GM12878 (cell line): Measurements from ENCODE around the gene RPS27L. TPM values are rescaled to one million over a fixed set of nuclear protein-coding genes. Genes with fewer than 3 reads are reported as not detected.
A peak's percentile ranks its signal among the peaks of the same experiment; 100 is the strongest.

Source experiments
- ATAC-seq: fragments of 200-7000 bp; cut with Tn5 transposase; 3 replicates; pipeline ENCODE4 v1.9.1; 2020; ENCODE audit warnings: mild to moderate bottlenecking, moderate library complexity
- BruUV-seq: library from RNA; stranded (reverse); fragments of 400-500 nt; replicated peaks from 2 replicates; lab custom pipeline; 2021; lab: Mats Ljungman, UMichigan
- CTCF ChIA-PET: fragments of 300-600 bp; sonication (Branson Sonifier 250); formaldehyde crosslinking; extraction: SDS; loops from one replicate; lab custom pipeline; 2021; ENCODE audit warnings: inconsistent platforms; lab: Yijun Ruan, JAX
- POLR2A ChIA-PET: fragments of 350-600 bp; formaldehyde crosslinking; extraction: SDS; loops from one replicate; lab custom pipeline; 2021; ENCODE audit warnings: inconsistent platforms; lab: Charles Lee
- RAD21 ChIA-PET: fragments of 300-600 bp; sonication (Branson Sonifier 250); formaldehyde crosslinking; loops from one replicate; lab custom pipeline; 2023; ENCODE audit warnings: antibody characterized with exemption; ENCODE audit not compliant: unreplicated experiment; lab: Charles Lee
- SMC1A ChIA-PET: fragments of 300-600 bp; sonication (Branson Sonifier 250); formaldehyde crosslinking; loops from one replicate; lab custom pipeline; 2023; ENCODE audit not compliant: unreplicated experiment, uncharacterized antibody; lab: Charles Lee
- DNase-seq: peaks from one replicate; pipeline ENCODE4 v3.0.0-alpha.2; 2011; ENCODE audit warnings: low read depth, low spot score
- FAIRE-seq: peaks from 3 replicates; lab custom pipeline; 2011; peaks lifted over from hg19 to GRCh38; lab: Jason Lieb, UNC
- H2AFZ ChIP-seq: 2 replicates; pipeline ENCODE4 v1.6.0; 2011; ENCODE audit warnings: low read depth, low read length, control low read depth; ENCODE audit not compliant: control insufficient read depth
- H3K27ac ChIP-seq: 2 replicates; pipeline ENCODE4 v1.5.1; 2011; ENCODE audit warnings: control low read depth; ENCODE audit not compliant: control insufficient read depth, insufficient read depth
- H3K27me3 ChIP-seq, 2 experiments: replicated peaks in 1 of 2; 2 replicates each; pipeline versions ENCODE4 v1.6.0 to v1.6.1; 2011; ENCODE audit warnings: low read length in 1 of 2; ENCODE audit not compliant: control insufficient read depth in 2 of 2, insufficient read depth in 2 of 2
- H3K36me3 ChIP-seq, 2 experiments: 2 replicates each; pipeline ENCODE4 v1.5.1; 2011; ENCODE audit warnings: low read length in 1 of 2; ENCODE audit not compliant: control insufficient read depth in 2 of 2, insufficient read depth in 2 of 2
- H3K4me1 ChIP-seq: 2 replicates; pipeline ENCODE4 v1.6.1; 2011; ENCODE audit warnings: mild to moderate bottlenecking, low read length, moderate library complexity, mixed read lengths; ENCODE audit not compliant: control insufficient read depth, insufficient read depth
- H3K4me2 ChIP-seq: 2 replicates; pipeline ENCODE4 v1.6.0; 2011; ENCODE audit warnings: control low read depth; ENCODE audit not compliant: control insufficient read depth, insufficient read depth
- H3K4me3 ChIP-seq: fragments of 200-600 bp; sonication (generic); 2 replicates; pipeline ENCODE4 v1.5.1; 2016
- H3K79me2 ChIP-seq: 2 replicates; pipeline ENCODE4 v1.6.0; 2011; ENCODE audit warnings: low read length; ENCODE audit not compliant: control insufficient read depth, insufficient read depth
- H3K9ac ChIP-seq: 2 replicates; pipeline ENCODE4 v1.8.0; 2011; ENCODE audit warnings: low read length, control low read depth, mixed read lengths; ENCODE audit not compliant: control insufficient read depth, insufficient read depth
- H3K9me3 ChIP-seq: replicated peaks from 3 replicates; pipeline ENCODE4 v1.5.1; 2011; ENCODE audit warnings: mild to moderate bottlenecking, low read length; ENCODE audit not compliant: control insufficient read depth, insufficient read depth
- H4K20me1 ChIP-seq: 2 replicates; pipeline ENCODE4 v1.6.0; 2011; ENCODE audit not compliant: control insufficient read depth, insufficient read depth
- ASH2L ChIP-seq: fragments of 300-600, 200-600 bp; sonication (generic); IDR thresholded peaks from 2 replicates; pipeline ENCODE4 v1.6.1; 2017; ENCODE audit warnings: low read depth, mild to moderate bottlenecking, borderline replicate concordance
- ATF7 ChIP-seq: fragments of 450-650 bp; IDR thresholded peaks from 2 replicates; pipeline ENCODE4 v1.6.1; 2016; ENCODE audit warnings: low read depth, mild to moderate bottlenecking
- BCL11A ChIP-seq: IDR thresholded peaks from 2 replicates; pipeline ENCODE4 v1.6.1; 2011; ENCODE audit warnings: low read depth, low read length
- BHLHE40 ChIP-seq, 2 experiments: fragments of 450-650 bp in 1 of 2; IDR thresholded peaks; 2 replicates each; pipeline ENCODE4 v1.6.1; 2011 to 2017; ENCODE audit warnings: low read depth in 2 of 2, borderline replicate concordance in 1 of 2, improper control_type of control experiment in 1 of 2, low read length in 1 of 2, mild to moderate bottlenecking in 1 of 2
- CHD4 ChIP-seq: fragments of 200-600 bp; sonication (generic); IDR thresholded peaks from 2 replicates; pipeline ENCODE4 v1.6.1; 2016; ENCODE audit warnings: mild to moderate bottlenecking
- ELK1 ChIP-seq: IDR thresholded peaks from 2 replicates; pipeline ENCODE4 v1.6.1; 2012; ENCODE audit warnings: low read depth, low read length, improper control_type of control experiment
- HSF1 ChIP-seq: fragments of 150-350 bp; IDR thresholded peaks from 2 replicates; pipeline ENCODE4 v1.6.1; 2014; ENCODE audit warnings: mild to moderate bottlenecking, low read depth, low read length
- IRF3 ChIP-seq: fragments of 450-650 bp; IDR thresholded peaks from 2 replicates; pipeline ENCODE4 v1.6.1; 2014; ENCODE audit warnings: mild to moderate bottlenecking
- IRF4 ChIP-seq: IDR thresholded peaks from 2 replicates; pipeline ENCODE4 v1.6.1; 2011; ENCODE audit warnings: low read depth, low read length
- IRF5 ChIP-seq: fragments of 450-650 bp; IDR thresholded peaks from 2 replicates; pipeline ENCODE4 v1.6.1; 2017; ENCODE audit warnings: borderline replicate concordance
- PAX8 ChIP-seq: fragments of 450-650 bp; IDR thresholded peaks from 2 replicates; pipeline ENCODE4 v1.6.1; 2017; ENCODE audit warnings: mild to moderate bottlenecking, moderate library complexity
- PML ChIP-seq: IDR thresholded peaks from 2 replicates; pipeline ENCODE4 v1.6.1; 2012; ENCODE audit warnings: low read length, inconsistent platforms
- POLR2A ChIP-seq: IDR thresholded peaks from 2 replicates; pipeline ENCODE4 v1.6.1; 2011; ENCODE audit warnings: low read depth, mild to moderate bottlenecking, low read length
- RFX5 ChIP-seq: IDR thresholded peaks from 2 replicates; pipeline ENCODE4 v1.6.1; 2011; ENCODE audit warnings: low read depth, low read length, improper control_type of control experiment
- SP1 ChIP-seq: IDR thresholded peaks from one replicate; pipeline ENCODE4 v1.6.1; 2011; ENCODE audit warnings: low read depth, low read length
- SPI1 ChIP-seq: IDR thresholded peaks from 2 replicates; pipeline ENCODE4 v1.6.1; 2011; ENCODE audit warnings: low read depth, mild to moderate bottlenecking, low read length, moderate library complexity, borderline replicate concordance; ENCODE audit not compliant: insufficient read depth
- STAT1 ChIP-seq: fragments of 450-650 bp; conservative IDR thresholded peaks from 2 replicates; pipeline ENCODE4 v1.6.1; 2014; ENCODE audit warnings: antibody characterized with exemption, mild to moderate bottlenecking
- USF2 ChIP-seq: IDR thresholded peaks from 2 replicates; pipeline ENCODE4 v1.6.1; 2011; ENCODE audit warnings: low read depth, low read length, improper control_type of control experiment, borderline replicate concordance
- WGBS: methylation state at CpG from one replicate; pipeline ENCODE4 v1.1.6; 2016; ENCODE audit warnings: low lambda C conversion rate; ENCODE audit not compliant: insufficient replicate concordance, insufficient coverage; ENCODE audit errors: missing lambda C conversion rate; 5-methylcytosine and 5-hydroxymethylcytosine counted together
- in situ Hi-C: fragments of 300-500 bp; cut with MboI; formaldehyde crosslinking; loops from 9 replicates; pipeline ENCODE4 v1.14.3; 2018; ENCODE audit warnings: mixed read lengths
- intact Hi-C: fragments of 100-400 bp; cut with micrococcal nuclease; formaldehyde crosslinking; loops from one replicate; pipeline ENCODE4 v1.14.2; 2022; ENCODE audit not compliant: unreplicated experiment
- polyA plus RNA-seq, 11 experiments: library from polyadenylated mRNA; depleted of rRNA in 4 of 11; unstranded in 6 of 11; stranded (reverse) in 5 of 11; fragments of >200 nt; fragmentation: Nextera tagmentation in 4 of 11; fragmentation: Illumina TruSeq in 1 of 11; extraction: Ambion mirVana in 4 of 11; extraction: Trizol in 1 of 11; gene quantifications; 1 replicate in 1 of 11; 2 replicates in 10 of 11; pipeline versions ENCODE4 v1.2.1 to v1.2.3, GENCODE V29; 2011 to 2016; ENCODE audit warnings: inconsistent platforms in 2 of 11, missing spikeins in 2 of 11, low read depth in 1 of 11
- total RNA-seq, 4 experiments: library from RNA; depleted of rRNA in 3 of 4; stranded (reverse); fragments of >200 nt in 3 of 4; fragmentation: Illumina TruSeq in 1 of 4; extraction: Trizol in 1 of 4; gene quantifications; 2 replicates each; pipeline versions ENCODE4 v1.2.1 to v1.2.3, GENCODE V29; 2013 to 2021

RPS27L gene
- total and polyA plus RNA-seq, 10 of the 15 experiments (the other 5 are each of a cell fraction or from before 2014, with no cell fraction given), result 133 to 970 (median 220) TPM

GRCh38 chr15:63189941-63190768 lies 32.9 kb upstream of the RPS27L start:
- no peak for FAIRE-seq
- DNase-seq, result no peak
- BruUV-seq, result TSS peak; percentile 54
- TF ChIP-seq IRF5 (no peak), PML (no peak), ELK1 (no peak), IRF3 (no peak), SP1 (no peak), CHD4 (no peak), PAX8 (no peak), BHLHE40 (IDR thresholded peaks at IDR 0.05; ENCODE audit: borderline replicate concordance in 1 of 2, low read depth in 2 of 2, low read length in 1 of 2) (no peak), SPI1 (0 out of 2 replicates have a peak, but pooled peaks have one; percentile 3), POLR2A (no peak), BCL11A (no peak), STAT1 (0 out of 2 replicates have a peak, but pooled peaks have one; percentile 34), ASH2L (no peak), IRF4 (no peak), HSF1 (no peak), USF2 (no peak), RFX5 (no peak), ATF7 (no peak; the same call in 1 of the 2 replicates)

More at GRCh38 chr15:63189941-63190768, 32.9 kb upstream of the RPS27L start:
- 0% methylated on average over 10 of the region's 10 CpGs for WGBS
- ChIA-PET POLR2A (interaction anchor here (0.7 to 8.6 kb wide), 4 partner anchors 12 to 153 kb away, joined by 3 to 118 read pairs (median 24); partner anchors contain the start of gene RPS27L), CTCF (interaction anchor here (1.1 to 8.7 kb wide), 4 partner anchors 14 to 96 kb away, joined by 3 to 90 read pairs (median 28); no protein-coding TSS in a partner anchor), SMC1A (interaction anchor here (0.8 to 8.8 kb wide), 15 partner anchors 9 to 214 kb away, joined by 3 to 252 read pairs (median 9); partner anchors contain the start of genes APH1B and RPS27L), RAD21 (interaction anchor here (1.0 to 6.4 kb wide), 9 partner anchors 13 to 88 kb away, joined by 4 to 58 read pairs (median 16); partner anchors contain the start of gene RPS27L)
- Histone ChIP-seq H3K79me2 (peaks cover 58% of the 10 kb centered on the region), H3K4me2 (peak overlapping the region; percentile 85), H3K9me3 (no peaks in the 10 kb centered on the region), H3K4me3 (peak overlapping the region; percentile 96), H3K27ac (peak overlapping the region; percentile 86), H3K36me3 (no peaks in the 10 kb centered on the region), H3K27me3 (no peaks in the 10 kb centered on the region), H4K20me1 (no peaks in the 10 kb centered on the region), H2AFZ (peak overlapping the region; percentile 40), H3K4me1 (peaks cover 30% of the 10 kb centered on the region), H3K9ac (peak overlapping the region; percentile 79)
- intact Hi-C loops (loop anchor here (2.0 to 10.0 kb wide), 4 partner anchors 33 to 315 kb away; partner anchors contain the start of genes RPS27L and USP3), in situ Hi-C loops (no loop called here)
- no peak for ATAC-seq
